ENCODE measurements around the gene MYLK2.

Gene MYLK2

GRCh38 chr20:31870726-31871617 is 51.8 kb downstream of the MYLK2 start:
- H3K4me3 ChIP-seq (ENCODE audit: low read depth, low read length) = peak overlapping the region; percentile 65

DNA sequence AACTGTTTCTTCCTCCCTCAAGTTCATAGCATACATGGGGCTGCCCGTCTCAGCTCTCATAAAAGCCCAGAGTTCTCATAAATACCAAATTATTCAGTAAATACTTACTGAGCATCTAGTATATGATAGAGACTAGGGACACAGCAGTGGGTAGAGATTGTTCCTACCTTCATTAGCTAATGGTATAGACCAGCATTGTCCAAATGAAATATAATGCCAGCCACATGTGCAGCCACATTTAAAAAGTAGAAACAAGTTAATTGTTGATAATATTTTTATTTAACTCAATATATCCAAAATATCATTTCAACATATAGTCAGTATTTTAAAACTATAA is 52.4 kb downstream of the MYLK2 start:
- no peak overlapping the region for H3K4me3 ChIP-seq (ENCODE audit: low read depth, low read length)

GRCh38 chr20:31872406-31872805 is 53.2 kb downstream of the MYLK2 start:
- H3K4me3 ChIP-seq (ENCODE audit: low read depth, low read length) = no peak overlapping the region

DNA sequence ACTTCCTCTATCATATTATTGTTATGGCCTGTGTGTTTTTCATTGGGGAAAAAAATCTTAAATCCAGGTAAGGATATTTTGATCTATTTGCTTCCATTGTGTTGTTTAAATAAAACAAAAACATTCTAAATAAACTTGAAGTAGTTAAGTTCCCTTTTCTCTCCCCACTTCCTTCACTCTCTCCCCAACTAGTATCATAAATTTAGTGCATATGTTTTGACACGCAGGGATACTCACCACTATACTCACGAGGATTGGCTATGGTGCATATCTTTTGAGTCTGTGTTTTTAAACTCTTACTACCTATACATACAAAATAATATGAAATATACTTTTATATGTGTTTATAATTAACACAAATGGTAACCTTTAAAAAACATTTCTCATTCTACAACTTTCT is 56.5 kb downstream of the MYLK2 start:
- H3K4me3 ChIP-seq (ENCODE audit: low read depth, low read length) = no peak overlapping the region

GRCh38 chr20:31877684-31878083 is 58.5 kb downstream of the MYLK2 start:
- H3K4me3 ChIP-seq (ENCODE audit: low read depth, low read length) = no peak overlapping the region

- peak overlapping the region; percentile 36 for H3K4me3 ChIP-seq (ENCODE audit: low read depth, low read length)
These were observed 60.2 kb downstream of the MYLK2 start for GRCh38 chr20:31879143-31879987.

GRCh38 chr20:31881945-31882344 is 62.8 kb downstream of the MYLK2 start:
- H3K4me3 ChIP-seq (ENCODE audit: low read depth, low read length) = no peak overlapping the region

DNA sequence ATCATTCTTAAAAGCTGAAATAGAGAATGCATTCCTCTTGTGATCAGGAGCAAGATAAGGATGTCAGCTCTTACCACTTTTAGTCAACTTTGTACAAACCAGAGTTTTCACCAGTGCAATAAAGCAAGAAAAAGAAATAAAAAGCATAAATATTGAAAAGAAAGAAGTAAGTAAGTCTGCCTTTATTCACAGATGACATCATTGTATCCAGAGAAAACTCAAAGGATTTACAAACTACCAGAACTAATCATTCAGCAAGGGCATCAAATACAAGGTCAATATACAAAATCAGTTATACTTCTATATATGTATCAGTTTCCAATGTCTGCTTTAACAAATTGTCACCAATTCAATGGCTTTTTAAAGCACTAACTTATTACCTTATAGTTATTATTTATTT is 64.7 kb downstream of the MYLK2 start:
- H3K4me3 ChIP-seq (ENCODE audit: low read depth, low read length) = no peak overlapping the region

All from iPS-11a (cell line).